ENCODE measurements around the gene EVX2.

DNA sequence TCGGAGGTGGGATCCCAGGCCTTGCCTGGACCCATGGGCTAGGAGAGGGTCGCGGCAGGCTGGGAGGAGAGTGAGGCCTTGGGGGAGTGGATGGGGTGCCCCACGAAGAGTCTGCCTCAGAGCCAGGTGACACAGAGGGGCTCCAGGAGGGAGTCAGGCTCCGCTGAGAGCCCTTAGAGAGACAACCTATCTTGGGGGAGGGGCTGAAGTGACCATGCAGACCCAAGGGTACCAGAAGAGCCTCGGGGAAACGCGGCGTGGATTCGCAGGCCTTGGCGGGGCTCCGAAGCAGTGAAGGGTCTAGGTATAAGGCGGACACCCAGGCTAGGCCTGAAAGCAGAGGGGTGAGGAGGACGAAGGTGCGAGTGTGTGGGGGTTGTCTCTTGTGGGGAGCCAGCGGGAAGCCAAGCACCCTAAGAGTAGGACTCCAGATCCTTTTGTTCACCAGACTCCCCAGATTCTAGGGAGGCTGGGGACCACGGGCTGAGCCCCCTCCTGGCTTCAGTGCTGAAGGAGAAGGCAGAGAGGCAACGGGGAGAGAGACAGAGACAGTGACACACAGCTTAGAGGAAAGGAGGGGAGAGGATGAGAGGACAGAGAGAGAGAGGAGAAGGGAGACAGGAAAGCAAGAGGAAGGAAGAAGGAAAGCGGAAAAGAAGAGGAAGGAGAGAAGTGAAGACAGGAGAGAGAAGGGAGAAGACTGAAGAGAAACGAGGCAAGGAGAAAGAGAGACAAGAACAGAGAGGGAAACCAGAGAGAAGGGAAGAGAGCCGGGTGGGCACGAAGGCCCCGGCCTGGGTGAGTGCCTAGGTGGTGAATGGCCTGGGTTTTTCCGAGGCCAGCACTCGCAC lies 22.2 kb upstream of the EVX2 start:
- TF ChIP-seq POLR2A (IDR thresholded peaks at IDR 0.05) = no peak
- TF ChIP-seq, protein P1, sequence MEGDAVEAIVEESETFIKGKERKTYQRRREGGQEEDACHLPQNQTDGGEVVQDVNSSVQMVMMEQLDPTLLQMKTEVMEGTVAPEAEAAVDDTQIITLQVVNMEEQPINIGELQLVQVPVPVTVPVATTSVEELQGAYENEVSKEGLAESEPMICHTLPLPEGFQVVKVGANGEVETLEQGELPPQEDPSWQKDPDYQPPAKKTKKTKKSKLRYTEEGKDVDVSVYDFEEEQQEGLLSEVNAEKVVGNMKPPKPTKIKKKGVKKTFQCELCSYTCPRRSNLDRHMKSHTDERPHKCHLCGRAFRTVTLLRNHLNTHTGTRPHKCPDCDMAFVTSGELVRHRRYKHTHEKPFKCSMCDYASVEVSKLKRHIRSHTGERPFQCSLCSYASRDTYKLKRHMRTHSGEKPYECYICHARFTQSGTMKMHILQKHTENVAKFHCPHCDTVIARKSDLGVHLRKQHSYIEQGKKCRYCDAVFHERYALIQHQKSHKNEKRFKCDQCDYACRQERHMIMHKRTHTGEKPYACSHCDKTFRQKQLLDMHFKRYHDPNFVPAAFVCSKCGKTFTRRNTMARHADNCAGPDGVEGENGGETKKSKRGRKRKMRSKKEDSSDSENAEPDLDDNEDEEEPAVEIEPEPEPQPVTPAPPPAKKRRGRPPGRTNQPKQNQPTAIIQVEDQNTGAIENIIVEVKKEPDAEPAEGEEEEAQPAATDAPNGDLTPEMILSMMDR (IDR thresholded peaks at IDR 0.05) = no peak
